ENCODE measurements around the gene ST3GAL5. TPM values are rescaled to one million over a fixed set of nuclear protein-coding genes. Genes with fewer than 3 reads are reported as not detected.
"Not testable (repeated sequence)": the region's sequence is repeated elsewhere in the genome, so short reads cannot be mapped to it uniquely, and the experiment has no call there.

The ST3GAL5 gene
- polyA plus RNA-seq: 1 to 10 TPM; 1.9 to 3.2 TPM

- H3K9me3 ChIP-seq (ENCODE audit: control insufficient read depth in 2 of 2, insufficient read depth in 1 of 2, low read depth in 1 of 2, low read length in 1 of 2): no peaks in the 10 kb centered on the region
- H3K4me1 ChIP-seq (ENCODE audit: control insufficient read depth in 2 of 2, insufficient read depth in 2 of 2, low read length in 1 of 2): no peaks in the 10 kb centered on the region
- H3K27me3 ChIP-seq (ENCODE audit: control insufficient read depth in 1 of 2, insufficient read depth in 2 of 2, low read length in 2 of 2): no peaks in the 10 kb centered on the region
- 0 to 1% methylated on average over 82 to 94 of the region's 94 CpGs for WGBS, 2 donors
- peak within 1 kb of the TSS; percentile 65 to 74 for H3K4me3 ChIP-seq (ENCODE audit: low read depth in 1 of 2, low read length in 2 of 2)
- peak within 1 kb of the TSS; percentile 81 to 82 for H3K27ac ChIP-seq (ENCODE audit: low read depth in 2 of 2, low read length in 1 of 2)
- no peaks in the 10 kb centered on the region for H3K36me3 ChIP-seq (ENCODE audit: control insufficient read depth in 2 of 2, insufficient read depth in 2 of 2, low read length in 1 of 2)
These were observed at the start of gene ST3GAL5 for GRCh38 chr2:85888684-85889626. Gene ST3GAL5 (minus strand): TSS chr2:85888990. CDS start chr2:85888905, 85 bp downstream.

GRCh38 chr2:85938456-85938855 lies 49.7 kb upstream of the ST3GAL5 start:
- no peak overlapping the region for H3K27ac ChIP-seq (ENCODE audit: low read depth in 2 of 2, low read length in 1 of 2)
- no peaks in the 10 kb centered on the region for H3K36me3 ChIP-seq (ENCODE audit: control insufficient read depth in 2 of 2, insufficient read depth in 2 of 2, low read length in 1 of 2)
- 53 to 60% methylated on average over 2 of the region's 2 CpGs for WGBS, 2 donors
- H3K4me3 ChIP-seq (ENCODE audit: low read depth in 1 of 2, low read length in 2 of 2): no peak overlapping the region
- peaks cover 5 to 6% of the 10 kb centered on the region in 2 donors for H3K9me3 ChIP-seq (ENCODE audit: control insufficient read depth in 2 of 2, insufficient read depth in 1 of 2, low read depth in 1 of 2, low read length in 1 of 2)
- no peaks in the 10 kb centered on the region for H3K4me1 ChIP-seq (ENCODE audit: control insufficient read depth in 2 of 2, insufficient read depth in 2 of 2, low read length in 1 of 2)
- H3K27me3 ChIP-seq (ENCODE audit: control insufficient read depth in 1 of 2, insufficient read depth in 2 of 2, low read length in 2 of 2): no peaks in the 10 kb centered on the region

- 90 to 94% methylated on average over 5 of the region's 5 CpGs for WGBS, 2 donors
These were observed 48.3 kb upstream of the ST3GAL5 start for GRCh38 chr2:85937069-85937439.

GRCh38 chr2:85936421-85937068 lies 47.8 kb upstream of the ST3GAL5 start:
- Histone ChIP-seq H3K27me3 (ENCODE audit: control insufficient read depth in 1 of 2, insufficient read depth in 2 of 2, low read length in 2 of 2) (no peaks in the 10 kb centered on the region), H3K9me3 (ENCODE audit: control insufficient read depth in 2 of 2, insufficient read depth in 1 of 2, low read depth in 1 of 2, low read length in 1 of 2) (no peaks in the 10 kb centered on the region), H3K36me3 (ENCODE audit: control insufficient read depth in 2 of 2, insufficient read depth in 2 of 2, low read length in 1 of 2) (no peaks in the 10 kb centered on the region), H3K4me3 (ENCODE audit: low read depth in 1 of 2, low read length in 2 of 2) (no peak overlapping the region), H3K4me1 (ENCODE audit: control insufficient read depth in 2 of 2, insufficient read depth in 2 of 2, low read length in 1 of 2) (no peaks in the 10 kb centered on the region), H3K27ac (ENCODE audit: low read depth in 2 of 2, low read length in 1 of 2) (no peak overlapping the region)
- WGBS, 2 donors: 94 to 97% methylated on average over 22 of the region's 22 CpGs

More at GRCh38 chr2:85937069-85937439, 48.3 kb upstream of the ST3GAL5 start:
- Histone ChIP-seq H3K36me3 (ENCODE audit: control insufficient read depth in 2 of 2, insufficient read depth in 2 of 2, low read length in 1 of 2) (no peaks in the 10 kb centered on the region), H3K27me3 (ENCODE audit: control insufficient read depth in 1 of 2, insufficient read depth in 2 of 2, low read length in 2 of 2) (no peaks in the 10 kb centered on the region), H3K27ac (ENCODE audit: low read depth in 2 of 2, low read length in 1 of 2) (no peak overlapping the region), H3K4me3 (ENCODE audit: low read depth in 1 of 2, low read length in 2 of 2) (no peak overlapping the region), H3K4me1 (ENCODE audit: control insufficient read depth in 2 of 2, insufficient read depth in 2 of 2, low read length in 1 of 2) (no peaks in the 10 kb centered on the region), H3K9me3 (ENCODE audit: control insufficient read depth in 2 of 2, insufficient read depth in 1 of 2, low read depth in 1 of 2, low read length in 1 of 2) (peaks cover 0 to under 1% of the 10 kb centered on the region in 2 donors)

GRCh38 chr2:85935746-85936208 lies 47.0 kb upstream of the ST3GAL5 start:
- Histone ChIP-seq H3K4me1 (ENCODE audit: control insufficient read depth in 2 of 2, insufficient read depth in 2 of 2, low read length in 1 of 2) (no peaks in the 10 kb centered on the region), H3K9me3 (ENCODE audit: control insufficient read depth in 2 of 2, insufficient read depth in 1 of 2, low read depth in 1 of 2, low read length in 1 of 2) (no peaks in the 10 kb centered on the region), H3K36me3 (ENCODE audit: control insufficient read depth in 2 of 2, insufficient read depth in 2 of 2, low read length in 1 of 2) (no peaks in the 10 kb centered on the region), H3K27me3 (ENCODE audit: control insufficient read depth in 1 of 2, insufficient read depth in 2 of 2, low read length in 2 of 2) (no peaks in the 10 kb centered on the region), H3K4me3 (ENCODE audit: low read depth in 1 of 2, low read length in 2 of 2) (no peak overlapping the region), H3K27ac (ENCODE audit: low read depth in 2 of 2, low read length in 1 of 2) (no peak overlapping the region)
- WGBS, 2 donors: 62 to 71% methylated on average over 3 of the region's 3 CpGs

GRCh38 chr2:85935170-85935745 lies 46.5 kb upstream of the ST3GAL5 start:
- H3K27ac ChIP-seq (ENCODE audit: low read depth in 2 of 2, low read length in 1 of 2): no peak overlapping the region
- H3K27me3 ChIP-seq (ENCODE audit: control insufficient read depth in 1 of 2, insufficient read depth in 2 of 2, low read length in 2 of 2): no peaks in the 10 kb centered on the region
- no peaks in the 10 kb centered on the region for H3K9me3 ChIP-seq (ENCODE audit: control insufficient read depth in 2 of 2, insufficient read depth in 1 of 2, low read depth in 1 of 2, low read length in 1 of 2)
- 80 to 81% methylated on average over 6 of the region's 6 CpGs for WGBS, 2 donors
- no peaks in the 10 kb centered on the region for H3K4me1 ChIP-seq (ENCODE audit: control insufficient read depth in 2 of 2, insufficient read depth in 2 of 2, low read length in 1 of 2)
- H3K4me3 ChIP-seq (ENCODE audit: low read depth in 1 of 2, low read length in 2 of 2): no peak overlapping the region
- H3K36me3 ChIP-seq (ENCODE audit: control insufficient read depth in 2 of 2, insufficient read depth in 2 of 2, low read length in 1 of 2): no peaks in the 10 kb centered on the region

GRCh38 chr2:85933753-85934594 lies 45.2 kb upstream of the ST3GAL5 start:
- 49 to 55% methylated on average over 7 of the region's 7 CpGs for WGBS, 2 donors

GRCh38 chr2:85931151-85931550 lies 42.4 kb upstream of the ST3GAL5 start:
- 69% methylated on average over 7 of the region's 7 CpGs for WGBS, 2 donors
- not testable (repeated sequence) for H3K4me1 ChIP-seq (ENCODE audit: control insufficient read depth in 2 of 2, insufficient read depth in 2 of 2, low read length in 1 of 2); H3K4me3 ChIP-seq (ENCODE audit: low read depth in 1 of 2, low read length in 2 of 2); H3K27ac ChIP-seq (ENCODE audit: low read depth in 2 of 2, low read length in 1 of 2); H3K9me3 ChIP-seq (ENCODE audit: control insufficient read depth in 2 of 2, insufficient read depth in 1 of 2, low read depth in 1 of 2, low read length in 1 of 2); H3K27me3 ChIP-seq (ENCODE audit: control insufficient read depth in 1 of 2, insufficient read depth in 2 of 2, low read length in 2 of 2); H3K36me3 ChIP-seq (ENCODE audit: control insufficient read depth in 2 of 2, insufficient read depth in 2 of 2, low read length in 1 of 2)

More at GRCh38 chr2:85933753-85934594, 45.2 kb upstream of the ST3GAL5 start:
- Histone ChIP-seq H3K27ac (ENCODE audit: low read depth in 2 of 2, low read length in 1 of 2) (no peak overlapping the region), H3K36me3 (ENCODE audit: control insufficient read depth in 2 of 2, insufficient read depth in 2 of 2, low read length in 1 of 2) (no peaks in the 10 kb centered on the region), H3K4me1 (ENCODE audit: control insufficient read depth in 2 of 2, insufficient read depth in 2 of 2, low read length in 1 of 2) (no peaks in the 10 kb centered on the region), H3K4me3 (ENCODE audit: low read depth in 1 of 2, low read length in 2 of 2) (no peak overlapping the region), H3K9me3 (ENCODE audit: control insufficient read depth in 2 of 2, insufficient read depth in 1 of 2, low read depth in 1 of 2, low read length in 1 of 2) (no peaks in the 10 kb centered on the region), H3K27me3 (ENCODE audit: control insufficient read depth in 1 of 2, insufficient read depth in 2 of 2, low read length in 2 of 2) (no peaks in the 10 kb centered on the region)
